EL (cell line): ENCODE measurements around the gene EXOC3.
"Not testable (repeated sequence)": the region's sequence is repeated elsewhere in the genome, so short reads cannot be mapped to it uniquely, and the experiment has no call there.

Experiments
- DNase-seq: peaks from one replicate; pipeline ENCODE4 v3.0.0-alpha.2; 2016

The EXOC3 gene

DNA sequence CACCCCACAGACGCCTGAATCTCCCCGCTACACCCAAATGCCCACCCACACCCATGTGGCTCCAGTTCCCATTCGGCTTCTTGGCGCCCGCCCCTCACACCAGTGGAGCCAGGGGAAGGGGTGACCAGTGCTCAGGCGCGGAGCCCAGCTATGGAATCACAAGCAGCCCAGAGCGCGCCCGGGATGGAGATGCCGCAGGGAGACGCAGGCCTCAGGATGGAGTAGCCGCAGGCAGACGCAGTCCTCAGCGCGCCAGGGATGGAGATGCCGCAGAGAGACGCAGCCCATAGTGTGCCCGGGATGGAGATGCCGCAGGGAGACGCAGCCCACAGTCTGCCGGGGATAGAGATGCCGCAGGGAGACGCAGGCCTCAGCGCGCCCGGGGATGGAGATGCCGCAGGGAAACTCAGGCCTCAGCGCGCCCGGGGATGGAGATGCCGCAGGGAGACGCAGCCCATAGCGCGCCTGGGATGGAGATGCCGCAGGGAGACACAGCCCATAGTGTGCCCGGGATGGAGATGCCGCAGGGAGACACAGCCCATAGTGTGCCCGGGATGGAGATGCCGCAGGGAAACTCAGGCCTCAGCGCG lies 65.1 kb downstream of the EXOC3 start:
- DNase-seq: not testable (repeated sequence)

DNA sequence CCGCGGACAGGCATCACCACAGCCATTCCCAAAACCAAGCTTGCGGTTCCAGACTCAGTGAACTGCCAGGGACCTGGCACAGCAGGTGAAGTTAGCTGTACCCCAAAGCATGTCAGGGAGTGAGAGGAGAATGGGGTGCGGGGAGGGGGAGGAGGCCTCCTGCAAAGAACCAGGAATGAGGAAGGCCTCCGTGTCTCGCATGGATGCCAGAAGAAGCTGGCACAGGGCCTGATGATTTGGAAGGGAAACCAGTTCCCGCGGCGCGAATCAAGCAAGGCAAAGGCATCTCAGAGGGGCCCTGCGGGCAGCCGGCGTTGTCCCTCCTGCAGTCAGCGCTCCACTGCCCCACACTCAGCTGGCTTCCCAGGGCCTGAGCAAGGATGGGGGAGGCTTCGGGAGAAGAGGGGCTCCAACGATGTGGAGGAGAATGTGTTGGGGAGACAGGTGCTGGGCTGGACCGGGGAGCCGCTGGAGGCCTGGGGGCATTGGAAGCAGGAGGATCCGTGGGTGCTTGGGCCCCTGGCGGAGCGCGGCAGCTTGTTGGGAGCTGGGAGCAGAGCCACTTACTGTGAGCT lies 66.7 kb downstream of the EXOC3 start:
- no peak for DNase-seq

DNA sequence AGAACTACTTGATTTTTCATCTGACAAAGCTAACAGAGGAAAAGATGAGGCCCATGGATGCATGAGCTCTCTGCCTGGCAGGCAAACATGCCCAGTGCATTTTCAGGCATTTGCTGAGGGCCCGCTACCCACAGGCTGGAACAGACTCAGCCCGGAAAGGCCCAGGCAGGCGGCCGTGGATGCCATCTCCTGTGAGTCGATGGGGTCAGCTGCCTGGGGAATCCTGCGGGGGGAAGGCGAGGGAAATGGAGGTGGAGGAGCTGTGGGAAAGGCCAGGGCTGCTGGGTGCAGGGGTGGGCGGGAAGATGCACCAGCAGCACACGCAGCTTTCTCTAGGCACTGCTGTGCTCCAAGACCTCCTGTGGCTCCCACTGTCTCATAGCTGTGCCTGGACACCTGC lies 67.5 kb downstream of the EXOC3 start:
- no peak for DNase-seq

DNA sequence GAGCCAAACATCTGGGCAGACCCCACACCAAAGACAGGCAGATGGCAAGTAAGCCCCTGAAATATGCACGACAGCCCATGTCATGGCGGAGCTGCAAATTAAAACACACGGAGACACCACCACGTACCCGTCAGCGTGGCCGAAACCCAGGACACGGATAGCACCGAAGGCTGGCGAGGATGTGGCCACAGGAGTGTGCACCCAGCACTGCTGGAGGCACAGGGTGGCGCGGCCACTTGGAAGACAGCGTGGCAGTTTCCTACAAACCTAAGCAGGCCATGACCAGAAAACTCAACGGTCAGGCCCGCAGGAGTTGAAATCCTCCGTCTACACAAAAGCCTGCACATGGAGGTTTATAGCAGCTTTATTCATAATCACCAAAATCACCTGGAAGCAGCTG lies 68.5 kb downstream of the EXOC3 start:
- no peak for DNase-seq

DNA sequence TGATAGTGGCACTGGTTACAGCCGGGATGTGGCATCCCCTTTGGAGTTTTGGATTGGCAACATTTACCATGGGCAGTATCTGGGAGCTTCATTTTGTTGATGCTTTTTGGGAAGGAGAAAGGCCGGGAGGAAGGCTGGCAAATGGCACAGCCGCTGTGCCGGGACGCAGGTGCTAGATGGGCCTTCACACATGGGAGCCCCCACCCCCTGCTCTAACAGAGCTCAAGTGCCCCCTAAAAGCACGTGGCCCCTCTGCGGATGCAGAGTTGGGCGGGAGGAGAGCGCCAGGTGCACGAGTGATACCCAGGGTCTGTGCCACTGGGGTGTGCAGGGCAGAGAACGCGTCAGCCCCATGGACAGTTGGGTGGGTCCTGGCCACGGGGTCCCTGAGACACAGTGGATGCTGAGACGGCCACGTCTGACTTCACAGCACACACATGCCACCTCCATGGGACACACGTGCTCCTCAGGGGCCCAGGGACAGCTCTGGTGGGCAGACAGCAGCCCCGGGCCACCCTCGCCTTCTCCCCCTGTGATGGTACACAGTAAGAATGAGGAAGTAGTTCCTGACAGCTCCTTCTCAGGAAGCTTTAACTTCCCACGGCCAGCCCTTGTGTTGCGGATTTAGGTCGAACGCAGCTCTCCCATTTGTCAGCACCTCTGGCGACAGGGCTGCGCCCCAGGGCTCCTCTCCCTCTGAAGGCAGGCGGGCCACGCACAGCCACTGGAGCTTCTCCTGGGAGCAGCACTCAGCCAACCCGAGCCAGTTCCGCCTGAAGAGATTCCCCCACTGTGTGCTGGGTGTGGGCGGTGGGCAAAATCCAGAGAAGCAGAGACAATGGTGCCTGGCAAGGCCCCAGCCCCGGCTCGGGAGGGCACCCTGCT lies 70.5 kb downstream of the EXOC3 start:
- DNase-seq: no peak

DNA sequence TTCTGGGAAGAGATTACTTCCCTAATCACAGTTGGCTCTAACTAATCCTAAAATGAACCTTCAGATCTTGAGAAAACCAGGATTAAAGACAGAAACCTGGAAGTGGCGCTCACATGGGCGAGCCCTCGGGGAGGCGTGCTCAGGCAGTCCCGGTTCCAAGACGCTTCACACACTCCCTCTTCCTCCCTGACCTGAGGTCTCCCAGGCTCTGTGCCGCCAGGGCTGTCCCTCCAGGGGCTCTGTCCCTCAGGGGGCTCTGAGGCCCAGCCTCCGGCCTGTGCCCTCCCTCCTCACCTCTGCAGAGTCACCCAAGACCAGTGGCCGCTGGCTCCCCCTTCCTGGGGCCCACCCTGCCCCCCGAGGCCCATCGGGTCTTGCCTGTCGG lies 71.1 kb downstream of the EXOC3 start:
- no peak for DNase-seq

DNA sequence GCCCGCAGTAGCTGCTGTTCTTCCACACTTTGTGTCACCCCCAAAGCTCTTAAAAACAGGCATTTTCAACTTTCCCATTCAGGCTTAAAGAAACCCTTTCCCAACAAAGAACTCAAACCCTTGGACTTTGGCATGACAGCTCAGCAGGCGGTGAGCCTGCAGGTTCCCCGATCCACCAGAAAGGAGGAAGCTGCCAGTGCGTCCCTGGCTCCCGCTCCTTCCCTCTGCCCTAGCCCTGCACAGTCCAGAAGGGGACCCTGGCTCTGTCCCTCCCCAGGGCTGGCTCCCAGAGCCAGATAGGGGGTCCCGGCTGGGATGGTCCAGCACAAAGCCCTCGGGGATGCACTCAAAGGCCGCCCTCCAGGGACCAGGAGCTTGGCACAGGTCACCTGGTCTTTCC lies 71.7 kb downstream of the EXOC3 start:
- no peak for DNase-seq

DNA sequence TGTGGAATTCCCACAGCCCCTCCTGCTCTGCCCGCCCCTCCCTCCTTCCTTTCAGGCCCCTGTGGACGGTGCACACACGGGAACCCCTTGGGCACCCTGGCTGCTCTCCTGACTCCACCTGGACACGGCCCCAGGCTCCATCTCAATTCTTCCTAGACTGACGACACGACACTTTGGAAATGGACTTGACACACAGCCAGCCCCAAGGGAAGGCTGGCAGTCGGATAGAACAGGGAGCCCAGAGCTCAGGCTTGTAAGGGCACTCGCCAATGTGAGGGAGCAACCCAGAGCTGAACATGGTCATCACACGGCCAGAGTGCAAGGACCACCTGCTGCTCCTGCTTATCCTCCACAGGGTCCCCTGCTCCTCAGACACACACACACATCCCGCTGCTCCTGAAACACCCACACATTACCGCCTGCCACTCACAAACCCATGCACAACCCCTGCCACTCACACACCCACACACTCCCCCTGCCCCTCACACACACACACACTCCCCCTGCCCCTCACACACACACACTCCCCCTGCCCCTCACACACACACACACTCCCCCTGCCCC lies 72.4 kb downstream of the EXOC3 start:
- DNase-seq: no peak

DNA sequence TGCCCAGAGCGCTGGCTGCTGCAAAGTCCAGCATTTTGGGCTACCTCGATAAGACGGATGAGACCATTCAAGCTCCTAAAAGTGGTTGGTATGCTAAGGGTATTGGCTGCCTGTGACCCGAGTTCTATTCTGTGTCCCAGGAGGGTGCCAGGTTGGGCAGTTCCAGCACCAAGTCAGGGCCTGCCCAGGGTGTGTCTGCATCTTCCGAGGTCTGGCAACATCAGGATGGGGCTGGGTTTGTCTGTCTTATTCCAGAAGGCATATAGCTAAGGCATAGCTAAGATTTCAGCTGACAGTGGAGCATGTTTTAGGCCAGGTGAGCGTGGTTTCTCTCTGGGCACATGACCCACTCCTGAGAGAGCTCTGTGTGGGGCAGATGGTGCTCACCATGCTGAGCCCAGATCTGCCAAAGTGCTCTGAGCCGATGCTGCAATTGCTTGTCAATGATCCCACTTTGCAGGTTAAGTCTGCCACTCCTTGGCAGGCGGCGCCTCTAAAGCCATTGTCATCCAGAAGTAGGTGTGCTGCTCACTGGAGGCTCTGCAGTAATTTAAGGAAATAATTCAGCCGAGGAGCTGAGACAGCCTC lies 73.5 kb downstream of the EXOC3 start:
- no peak for DNase-seq
